NCI-H82 treated with DMSO at 0.1 percent for 48 hours (cell line): Measurements from ENCODE around the gene CBY2.
A peak's percentile ranks its signal among the peaks of the same experiment; 100 is the strongest.

Experiments used
- DNase-seq: peaks from one replicate; lab custom pipeline; 2025; ENCODE audit not compliant: unreplicated experiment; lab: John Stamatoyannopoulos, UW

The CBY2 gene

DNA sequence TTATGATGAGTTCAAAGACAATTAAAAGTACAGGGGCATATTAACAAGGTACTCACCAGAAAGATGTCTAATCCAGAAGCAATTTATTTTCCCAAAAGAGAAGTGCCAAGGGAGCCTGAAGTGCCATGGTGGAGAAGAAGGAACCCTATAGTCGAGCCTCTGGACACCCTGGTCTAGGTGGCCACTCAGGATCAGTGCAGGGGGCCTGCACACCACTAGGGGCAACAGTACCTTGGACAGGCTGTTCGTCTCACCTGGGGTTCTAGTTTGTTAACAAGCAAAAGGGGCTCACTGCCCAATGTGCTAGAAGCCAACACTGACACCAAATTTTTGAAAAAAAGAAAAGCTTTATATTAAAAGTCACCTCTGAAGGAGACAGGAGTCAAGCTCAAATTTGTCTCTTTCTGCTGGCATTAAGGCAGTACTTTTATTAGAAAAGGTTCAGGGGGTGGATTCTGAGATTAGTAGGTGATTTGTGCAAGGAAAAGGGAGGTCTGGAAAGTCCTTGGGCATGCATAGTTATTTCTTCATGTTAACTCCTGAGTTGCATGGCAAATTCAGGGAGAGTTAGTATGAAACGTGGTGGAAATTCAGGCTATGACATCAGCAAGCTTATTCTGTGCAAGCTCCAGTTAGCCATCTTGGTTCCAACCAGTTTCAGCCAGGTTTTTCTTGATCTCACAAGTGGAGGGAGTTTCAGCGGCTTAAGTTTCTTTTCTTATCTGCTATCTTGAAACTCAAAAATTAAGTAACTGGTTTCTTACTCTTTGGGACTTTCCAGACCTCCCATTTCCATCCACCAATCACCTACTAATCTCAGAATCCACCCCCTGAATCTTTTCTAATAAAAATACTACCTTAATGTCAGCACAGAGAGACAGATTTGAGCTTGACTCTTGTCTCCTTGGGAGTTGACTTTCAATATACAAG, 884 bp upstream of the CBY2 start:
- DNase-seq, result no peak

GRCh38 chr13:45702869-45703391, 810 bp downstream of the CBY2 start:
- DNase-seq, result no peak

GRCh38 chr13:45704211-45704739, 2.2 kb downstream of the CBY2 start:
- no peak for DNase-seq

GRCh38 chr13:45704854-45705695, 3.0 kb downstream of the CBY2 start:
- DNase-seq, result no peak

DNA sequence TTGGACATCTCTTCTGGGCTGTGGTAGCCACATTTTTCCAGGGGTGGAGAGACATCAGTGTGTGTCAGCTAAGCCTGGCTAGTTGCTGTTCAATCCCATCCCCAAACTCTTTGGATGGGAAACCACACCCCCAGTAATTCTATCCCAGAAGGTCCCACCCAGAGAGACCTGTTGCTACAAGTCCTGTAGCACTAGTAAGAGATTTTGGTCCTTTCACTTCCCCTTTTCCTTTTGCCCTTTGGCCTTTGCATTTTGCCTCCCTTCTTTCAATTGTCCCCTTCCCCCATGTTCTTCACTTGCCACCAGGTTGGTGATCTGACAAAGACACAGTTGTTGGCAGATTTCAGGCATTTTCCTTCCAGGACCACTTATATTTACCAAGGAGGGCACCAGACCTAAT, 3.8 kb downstream of the CBY2 start:
- DNase-seq, result no peak

- no peak for DNase-seq
These were observed 5.5 kb downstream of the CBY2 start for GRCh38 chr13:45707516-45708100.

DNA sequence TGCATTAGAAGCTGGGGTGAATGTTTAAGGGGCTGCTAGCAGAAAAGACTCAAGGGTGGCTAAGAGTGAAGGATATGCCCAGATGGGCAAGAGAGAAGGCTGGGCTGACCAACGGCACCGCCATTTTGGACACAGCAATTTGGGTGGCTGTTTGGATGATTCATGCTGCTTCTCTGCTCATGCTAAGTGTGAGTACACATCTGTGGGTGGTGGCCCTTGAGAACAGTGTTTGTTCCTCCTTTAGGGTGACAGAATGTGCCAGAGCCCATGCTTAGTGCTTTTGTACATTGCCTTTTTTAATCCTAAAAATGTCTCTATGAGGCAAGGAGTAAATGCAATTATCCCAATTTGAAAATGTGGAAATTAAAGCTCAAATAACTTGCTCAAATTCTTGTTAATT, 9.8 kb downstream of the CBY2 start:
- DNase-seq, result no peak

DNA sequence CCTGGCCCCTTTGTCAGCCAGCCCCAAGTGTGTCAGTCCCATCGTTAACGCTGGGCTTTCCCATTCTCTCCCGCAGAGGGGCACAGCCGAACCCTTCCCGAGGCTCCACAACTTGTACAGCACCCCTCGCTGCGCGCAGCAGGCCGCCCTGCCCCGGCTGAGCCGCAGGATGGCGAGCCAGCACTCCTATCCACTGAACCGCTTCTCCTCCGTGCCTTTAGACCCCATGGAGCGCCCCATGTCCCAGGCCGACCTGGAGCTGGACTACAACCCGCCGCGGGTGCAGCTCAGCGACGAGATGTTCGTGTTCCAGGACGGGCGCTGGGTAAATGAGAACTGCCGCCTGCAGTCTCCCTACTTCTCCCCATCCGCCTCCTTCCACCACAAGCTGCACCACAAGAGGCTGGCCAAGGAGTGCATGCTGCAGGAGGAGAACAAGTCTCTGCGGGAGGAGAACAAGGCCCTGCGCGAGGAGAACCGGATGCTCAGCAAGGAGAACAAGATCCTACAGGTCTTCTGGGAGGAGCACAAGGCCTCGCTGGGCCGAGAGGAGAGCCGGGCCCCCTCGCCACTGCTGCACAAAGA, 11.1 kb downstream of the CBY2 start:
- DNase-seq, result no peak

DNA sequence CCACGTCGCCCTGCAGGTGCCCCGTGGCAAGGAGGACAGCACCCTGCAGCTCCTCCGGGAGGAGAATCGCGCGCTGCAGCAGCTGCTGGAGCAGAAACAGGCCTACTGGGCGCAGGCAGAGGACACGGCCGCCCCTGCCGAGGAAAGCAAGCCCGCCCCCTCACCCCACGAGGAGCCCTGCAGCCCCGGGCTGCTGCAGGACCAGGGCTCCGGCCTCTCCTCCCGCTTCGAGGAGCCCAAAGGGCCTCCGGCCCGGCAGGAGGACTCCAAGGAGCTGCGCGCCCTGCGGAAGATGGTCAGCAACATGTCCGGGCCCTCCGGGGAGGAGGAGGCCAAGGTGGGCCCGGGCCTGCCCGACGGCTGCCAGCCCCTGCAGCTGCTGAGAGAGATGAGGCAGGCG, 11.6 kb downstream of the CBY2 start:
- no peak for DNase-seq

GRCh38 chr13:45714170-45714569, 12.1 kb downstream of the CBY2 start:
- no peak for DNase-seq

DNA sequence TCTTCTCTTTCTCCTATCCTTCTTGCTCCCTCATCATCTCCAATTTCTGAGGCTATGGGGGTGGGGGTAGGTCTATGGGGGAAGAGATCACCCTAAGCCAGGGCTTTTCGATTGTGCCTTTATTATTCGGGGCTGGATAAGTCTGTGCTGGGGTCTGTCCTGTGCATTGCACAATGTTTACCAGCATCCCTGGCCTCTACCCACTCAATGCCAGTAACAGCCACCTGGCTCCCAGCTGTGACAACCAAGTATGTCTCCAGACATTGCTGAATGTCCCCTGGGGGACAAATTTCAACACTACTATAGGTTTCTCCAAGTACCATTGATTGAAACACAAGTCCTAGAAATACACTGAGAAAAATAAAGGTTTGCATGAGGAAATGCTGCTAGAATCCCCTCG, 13.2 kb downstream of the CBY2 start:
- DNase-seq, result no peak

DNA sequence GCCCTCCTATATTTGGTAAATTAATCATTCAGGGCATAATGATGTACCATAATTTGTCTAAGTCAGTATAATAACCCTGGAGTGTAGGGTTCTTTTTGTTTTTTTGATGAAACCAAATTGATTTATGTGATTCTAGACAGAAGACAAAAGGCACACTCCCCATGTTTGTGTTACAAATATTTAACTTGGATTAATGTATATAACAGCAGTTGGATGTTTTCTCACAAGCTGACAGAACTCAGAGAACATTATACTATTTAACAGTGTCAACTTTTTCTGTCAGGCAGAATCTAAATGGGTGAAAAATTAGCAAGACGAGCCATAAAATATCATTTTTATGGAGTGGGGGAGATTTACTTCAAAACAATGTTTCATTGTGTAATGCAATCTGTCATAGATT, 15.2 kb downstream of the CBY2 start:
- DNase-seq, result no peak

GRCh38 chr13:45718063-45718462, 15.9 kb downstream of the CBY2 start:
- DNase-seq, result no peak

- DNase-seq, result no peak
These were observed 16.9 kb downstream of the CBY2 start for GRCh38 chr13:45718992-45719391.

- DNase-seq, result no peak
These were observed 19.1 kb downstream of the CBY2 start for GRCh38 chr13:45721203-45721731.

DNA sequence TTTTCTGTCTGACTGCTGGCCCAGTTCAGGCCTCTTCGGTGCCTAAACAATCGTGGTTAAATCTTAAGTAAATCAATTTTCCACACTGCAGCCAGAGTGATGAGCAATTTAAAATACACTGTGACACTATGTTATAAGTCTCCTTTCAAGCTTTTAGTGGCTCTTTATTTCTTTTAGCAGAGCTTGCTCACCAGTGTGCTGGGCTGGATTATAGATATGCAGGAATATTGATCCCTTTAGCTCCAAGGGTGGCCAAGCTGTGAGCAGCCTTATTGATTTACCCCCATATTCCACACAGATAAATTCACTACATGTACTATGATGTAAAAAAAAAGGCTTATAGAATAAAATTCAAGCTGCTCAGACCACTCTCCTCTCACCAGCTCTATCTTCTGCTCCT, 21.7 kb downstream of the CBY2 start:
- DNase-seq, result no peak

DNA sequence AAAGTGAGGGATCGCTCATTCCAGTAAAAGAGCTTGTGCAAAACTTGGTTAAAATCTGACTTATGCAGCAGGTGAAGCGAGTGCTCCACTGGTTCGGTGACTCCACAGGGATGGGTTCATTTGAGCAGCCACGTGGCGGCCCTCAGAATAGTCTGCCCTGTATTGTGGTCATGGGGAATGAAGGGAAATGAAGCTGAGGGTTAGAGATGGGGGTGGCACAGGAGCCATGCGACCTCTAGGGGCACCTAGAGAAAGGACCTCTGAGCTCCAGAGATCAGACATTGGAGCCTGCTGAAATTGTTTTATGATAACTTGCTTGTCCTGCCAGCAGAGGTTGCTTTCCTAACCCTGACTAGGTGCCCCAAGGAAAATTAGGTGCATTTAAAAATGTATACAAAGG, 26.6 kb downstream of the CBY2 start:
- DNase-seq, result no peak

GRCh38 chr13:45731455-45731854, 29.3 kb downstream of the CBY2 start:
- no peak for DNase-seq

DNA sequence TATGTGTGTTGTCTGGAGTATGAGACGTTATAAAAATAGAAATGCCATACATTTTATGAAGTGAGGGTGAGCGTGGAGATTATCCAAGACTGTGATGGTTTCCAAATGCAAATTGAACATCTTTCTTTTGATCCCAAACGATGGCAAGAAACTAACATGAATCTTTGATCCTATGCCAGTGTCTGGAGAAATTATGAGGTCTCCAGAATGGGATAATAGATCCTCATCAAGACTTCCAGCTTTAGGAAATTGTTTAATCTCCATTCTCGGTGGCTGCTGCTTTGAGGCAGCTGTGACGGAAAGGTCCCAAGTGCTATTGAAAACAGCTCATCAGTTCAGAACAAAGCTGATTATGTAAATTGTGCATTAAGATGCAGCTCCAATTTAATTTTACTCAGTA, 30.8 kb downstream of the CBY2 start:
- peak; percentile 88 for DNase-seq

- DNase-seq, result no peak
These were observed 31.2 kb downstream of the CBY2 start for GRCh38 chr13:45733361-45733760.

- no peak for DNase-seq
These were observed 35.5 kb downstream of the CBY2 start for GRCh38 chr13:45737571-45738017.
